HG03565 (cell line): ENCODE data around the gene CCDC192.
"Not testable (repeated sequence)": the region's sequence is repeated elsewhere in the genome, so short reads cannot be mapped to it uniquely, and the experiment has no call there.

Experiments
- ATAC-seq: cut with Tn5 transposase; IDR thresholded peaks from one replicate; pipeline ENCODE4 v1.9.1; 2021; ENCODE audit warnings: mild to moderate bottlenecking, moderate library complexity; ENCODE audit not compliant: unreplicated experiment

CCDC192 gene

GRCh38 chr5:127702926-127703561 is at the start of gene CCDC192:
Gene CCDC192 (plus strand): TSS chr5:127703391. CDS start chr5:127703446, 55 bp downstream.
- ATAC-seq = no peak

- ATAC-seq = no peak
These were observed 46.4 kb upstream of the CCDC192 start for GRCh38 chr5:127656825-127657224.

GRCh38 chr5:127660047-127660733 is 43.0 kb upstream of the CCDC192 start:
- no peak for ATAC-seq

- ATAC-seq = no peak
These were observed 39.1 kb upstream of the CCDC192 start for GRCh38 chr5:127664093-127664492.

GRCh38 chr5:127665641-127666040 is 37.5 kb upstream of the CCDC192 start:
- no peak for ATAC-seq

- ATAC-seq = no peak
These were observed 37.0 kb upstream of the CCDC192 start for GRCh38 chr5:127666043-127666716.

GRCh38 chr5:127667926-127668325 is 35.3 kb upstream of the CCDC192 start:
- no peak for ATAC-seq

GRCh38 chr5:127671218-127671617 is 32.0 kb upstream of the CCDC192 start:
- ATAC-seq = no peak

GRCh38 chr5:127673117-127673800 is 29.9 kb upstream of the CCDC192 start:
- ATAC-seq = no peak

GRCh38 chr5:127676951-127677350 is 26.2 kb upstream of the CCDC192 start:
- ATAC-seq = not testable (repeated sequence)

GRCh38 chr5:127679691-127680330 is 23.4 kb upstream of the CCDC192 start:
- ATAC-seq = not testable (repeated sequence)

GRCh38 chr5:127680595-127680994 is 22.6 kb upstream of the CCDC192 start:
- ATAC-seq = no peak

- ATAC-seq = no peak
These were observed 20.2 kb upstream of the CCDC192 start for GRCh38 chr5:127683008-127683407.

GRCh38 chr5:127684726-127685467 is 18.3 kb upstream of the CCDC192 start:
- no peak for ATAC-seq

GRCh38 chr5:127685662-127686061 is 17.5 kb upstream of the CCDC192 start:
- ATAC-seq = no peak

- no peak for ATAC-seq
These were observed 16.8 kb upstream of the CCDC192 start for GRCh38 chr5:127686424-127686823.

GRCh38 chr5:127694518-127695171 is 8.5 kb upstream of the CCDC192 start:
- no peak for ATAC-seq

GRCh38 chr5:127695346-127695745 is 7.8 kb upstream of the CCDC192 start:
- no peak for ATAC-seq

GRCh38 chr5:127696683-127697082 is 6.5 kb upstream of the CCDC192 start:
- no peak for ATAC-seq
